K562 (cell line): Measurements from ENCODE around the gene AQP9. TPM values are rescaled to one million over a fixed set of nuclear protein-coding genes. Genes with fewer than 3 reads are reported as not detected.

Experiments
- ARID4B ChIP-seq: sonication (generic); formaldehyde crosslinking; IDR thresholded peaks from 2 replicates; pipeline ENCODE4 v1.8.0; 2022; ENCODE audit warnings: mild to moderate bottlenecking, missing genetic modification reagents
- ATF3 ChIP-seq, 2 experiments: fragments of 450-650 bp in 1 of 2; sonication (generic) in 1 of 2; formaldehyde crosslinking in 1 of 2; IDR thresholded peaks in 1 of 2; conservative IDR thresholded peaks in 1 of 2; 2 replicates each; pipeline versions ENCODE4 v1.6.1 to v1.8.1; 2016 to 2023; ENCODE audit warnings: mild to moderate bottlenecking in 2 of 2, moderate library complexity in 2 of 2, inconsistent platforms in 1 of 2, missing genetic modification reagents in 1 of 2
- COPS2 ChIP-seq: fragments of 450-650 bp; conservative IDR thresholded peaks from 2 replicates; pipeline ENCODE4 v1.6.1; 2016; ENCODE audit warnings: mild to moderate bottlenecking, moderate library complexity
- CXXC5 ChIP-seq: fragments of 250-450 bp; sonication (Bioruptor Pico); IDR thresholded peaks from 2 replicates; pipeline ENCODE4 v1.8.0; 2022; ENCODE audit warnings: inconsistent platforms, mild to moderate bottlenecking, moderate library complexity
- GTF3C2 ChIP-seq: IDR thresholded peaks from 3 replicates; pipeline ENCODE4 v1.6.1; 2011; ENCODE audit warnings: borderline replicate concordance, mild to moderate bottlenecking, moderate library complexity; ENCODE audit not compliant: insufficient read length; ENCODE audit errors: extremely low read depth
- MEF2A ChIP-seq: IDR thresholded peaks from 2 replicates; pipeline ENCODE4 v1.6.1; 2011; ENCODE audit warnings: low read depth, mild to moderate bottlenecking, low read length, moderate library complexity; ENCODE audit not compliant: control insufficient read depth
- ZNF121 ChIP-seq: sonication (generic); formaldehyde crosslinking; conservative IDR thresholded peaks from 2 replicates; pipeline ENCODE4 v1.8.0; 2022; ENCODE audit warnings: missing genetic modification reagents
- ZNF318 ChIP-seq, 2 experiments: fragments of 450-650 bp; IDR thresholded peaks; 2 replicates each; pipeline ENCODE4 v1.6.1; 2016; ENCODE audit warnings: mild to moderate bottlenecking in 2 of 2, borderline replicate concordance in 1 of 2, low read depth in 1 of 2, moderate library complexity in 1 of 2
- ZNF695 ChIP-seq: fragments of 450-650 bp; formaldehyde crosslinking; IDR thresholded peaks from 2 replicates; pipeline ENCODE4 v1.4.0; 2020; ENCODE audit warnings: mild to moderate bottlenecking, moderate library complexity
- polyA plus RNA-seq, 8 experiments: library from polyadenylated mRNA; depleted of rRNA in 4 of 8; stranded (reverse) in 5 of 8; unstranded in 3 of 8; fragments of >200 nt; fragmentation: Nextera tagmentation in 2 of 8; fragmentation: Illumina TruSeq in 1 of 8; extraction: Ambion mirVana in 2 of 8; extraction: Trizol in 1 of 8; gene quantifications; 2 replicates each; pipeline versions ENCODE4 v1.2.1 to v1.2.3, GENCODE V29; 2011 to 2014; ENCODE audit warnings: inconsistent platforms in 1 of 8, missing spikeins in 1 of 8
- total RNA-seq, 7 experiments: library from RNA; depleted of rRNA in 6 of 7; stranded (reverse); fragments of >200 nt in 6 of 7; fragmentation: Illumina TruSeq in 2 of 7; extraction: Trizol in 2 of 7; gene quantifications; 2 replicates each; pipeline versions ENCODE4 v1.2.1 to v1.2.3, GENCODE V29; 2011 to 2021; ENCODE audit warnings: low replicate concordance in 1 of 7

Gene AQP9
- total and polyA plus RNA-seq, 9 of the 15 experiments (the other 6 are each of a cell fraction or from before 2014, with no cell fraction given) = 0.04 to 0.33 (median 0.07) TPM; not detected in 4

GRCh38 chr15:58142827-58143461 is 4.8 kb downstream of the AQP9 start (continued):
- TF ChIP-seq ARID4B (no peak), ZNF695 (CRISPR knock-in tag) (no peak), ATF3 (IDR thresholded peaks at IDR 0.05) (peak; percentile 96), ATF3 (CRISPR knock-in tag; conservative IDR thresholded peaks at IDR 0.05) (no peak), ZNF121 (CRISPR knock-in tag) (no peak), GTF3C2 (no peak), ZNF318 (IDR thresholded peaks at IDR 0.05; ENCODE audit: borderline replicate concordance in 1 of 2, low read depth in 1 of 2) (no peak), CXXC5 (peak; percentile 82), COPS2 (no peak), MEF2A (no peak)
